ENCODE results near the gene TRIM67.

The TRIM67 gene

GRCh38 chr1:231219422-231220401 is 57.9 kb downstream of the TRIM67 start:
- Histone ChIP-seq H2AFZ (ENCODE audit: low read depth, low read length) (no peak overlapping the region), H3K4me1 (ENCODE audit: insufficient read depth, low read length) (peaks cover 11% of the 10 kb centered on the region)

GRCh38 chr1:231220801-231221200 is 58.9 kb downstream of the TRIM67 start:
- no peaks in the 10 kb centered on the region for H3K27me3 ChIP-seq (ENCODE audit: insufficient read depth, low read length)
- H3K4me3 ChIP-seq (ENCODE audit: low read length): no peak overlapping the region
- no peak overlapping the region for H2AFZ ChIP-seq (ENCODE audit: low read depth, low read length)
- peaks cover 6% of the 10 kb centered on the region for H3K4me1 ChIP-seq (ENCODE audit: insufficient read depth, low read length)
- peaks cover 27% of the 10 kb centered on the region for H3K36me3 ChIP-seq (ENCODE audit: insufficient read depth, low read length)
- no peaks in the 10 kb centered on the region for H3K9me3 ChIP-seq (ENCODE audit: low read length)

More at GRCh38 chr1:231219422-231220401, 57.9 kb downstream of the TRIM67 start:
- H3K36me3 ChIP-seq (ENCODE audit: insufficient read depth, low read length): peaks cover 16% of the 10 kb centered on the region
- no peaks in the 10 kb centered on the region for H3K27me3 ChIP-seq (ENCODE audit: insufficient read depth, low read length)
- no peaks in the 10 kb centered on the region for H3K9me3 ChIP-seq (ENCODE audit: low read length)
- no peak overlapping the region for H3K4me3 ChIP-seq (ENCODE audit: low read length)

GRCh38 chr1:231226156-231226555 is 64.3 kb downstream of the TRIM67 start:
- no peaks in the 10 kb centered on the region for H3K4me1 ChIP-seq (ENCODE audit: insufficient read depth, low read length)
- no peaks in the 10 kb centered on the region for H3K9me3 ChIP-seq (ENCODE audit: low read length)
- H2AFZ ChIP-seq (ENCODE audit: low read depth, low read length): no peak overlapping the region
- H3K4me3 ChIP-seq (ENCODE audit: low read length): no peak overlapping the region
- no peaks in the 10 kb centered on the region for H3K27me3 ChIP-seq (ENCODE audit: insufficient read depth, low read length)
- H3K36me3 ChIP-seq (ENCODE audit: insufficient read depth, low read length): peaks cover 61% of the 10 kb centered on the region

GRCh38 chr1:231231511-231231910 is 69.7 kb downstream of the TRIM67 start:
- H3K9me3 ChIP-seq (ENCODE audit: low read length): no peaks in the 10 kb centered on the region
- H3K4me1 ChIP-seq (ENCODE audit: insufficient read depth, low read length): no peaks in the 10 kb centered on the region

GRCh38 chr1:231232870-231233734 is 71.2 kb downstream of the TRIM67 start:
- no peaks in the 10 kb centered on the region for H3K9me3 ChIP-seq (ENCODE audit: low read length)
- H3K27me3 ChIP-seq (ENCODE audit: insufficient read depth, low read length): no peaks in the 10 kb centered on the region
- H3K36me3 ChIP-seq (ENCODE audit: insufficient read depth, low read length): peaks cover 26% of the 10 kb centered on the region
- no peak overlapping the region for H2AFZ ChIP-seq (ENCODE audit: low read depth, low read length)
- no peaks in the 10 kb centered on the region for H3K4me1 ChIP-seq (ENCODE audit: insufficient read depth, low read length)
- H3K4me3 ChIP-seq (ENCODE audit: low read length): no peak overlapping the region

More at GRCh38 chr1:231231511-231231910, 69.7 kb downstream of the TRIM67 start:
- H2AFZ ChIP-seq (ENCODE audit: low read depth, low read length): no peak overlapping the region
- no peaks in the 10 kb centered on the region for H3K27me3 ChIP-seq (ENCODE audit: insufficient read depth, low read length)
- H3K4me3 ChIP-seq (ENCODE audit: low read length): no peak overlapping the region
- peaks cover 27% of the 10 kb centered on the region for H3K36me3 ChIP-seq (ENCODE audit: insufficient read depth, low read length)

- Histone ChIP-seq H3K4me3 (ENCODE audit: low read length) (no peak overlapping the region), H3K9me3 (ENCODE audit: low read length) (no peaks in the 10 kb centered on the region), H3K4me1 (ENCODE audit: insufficient read depth, low read length) (no peaks in the 10 kb centered on the region)
Measured at GRCh38 chr1:231233735-231234417, 72.0 kb downstream of the TRIM67 start.

GRCh38 chr1:231234506-231234905 is 72.6 kb downstream of the TRIM67 start:
- Histone ChIP-seq H3K27me3 (ENCODE audit: insufficient read depth, low read length) (no peaks in the 10 kb centered on the region), H3K4me1 (ENCODE audit: insufficient read depth, low read length) (no peaks in the 10 kb centered on the region), H3K36me3 (ENCODE audit: insufficient read depth, low read length) (peaks cover 30% of the 10 kb centered on the region), H3K4me3 (ENCODE audit: low read length) (no peak overlapping the region), H3K9me3 (ENCODE audit: low read length) (no peaks in the 10 kb centered on the region), H2AFZ (ENCODE audit: low read depth, low read length) (no peak overlapping the region)

More at GRCh38 chr1:231233735-231234417, 72.0 kb downstream of the TRIM67 start:
- Histone ChIP-seq H2AFZ (ENCODE audit: low read depth, low read length) (no peak overlapping the region), H3K27me3 (ENCODE audit: insufficient read depth, low read length) (no peaks in the 10 kb centered on the region), H3K36me3 (ENCODE audit: insufficient read depth, low read length) (peaks cover 29% of the 10 kb centered on the region)

GRCh38 chr1:231235526-231236207 is 73.8 kb downstream of the TRIM67 start:
- H3K4me3 ChIP-seq (ENCODE audit: low read length): no peak overlapping the region

GRCh38 chr1:231236208-231236591 is 74.3 kb downstream of the TRIM67 start:
- Histone ChIP-seq H3K4me1 (ENCODE audit: insufficient read depth, low read length) (peaks cover 8% of the 10 kb centered on the region), H3K9me3 (ENCODE audit: low read length) (no peaks in the 10 kb centered on the region), H2AFZ (ENCODE audit: low read depth, low read length) (no peak overlapping the region), H3K4me3 (ENCODE audit: low read length) (no peak overlapping the region), H3K27me3 (ENCODE audit: insufficient read depth, low read length) (no peaks in the 10 kb centered on the region), H3K36me3 (ENCODE audit: insufficient read depth, low read length) (peaks cover 24% of the 10 kb centered on the region)

More at GRCh38 chr1:231235526-231236207, 73.8 kb downstream of the TRIM67 start:
- Histone ChIP-seq H3K36me3 (ENCODE audit: insufficient read depth, low read length) (peaks cover 27% of the 10 kb centered on the region), H3K9me3 (ENCODE audit: low read length) (no peaks in the 10 kb centered on the region), H2AFZ (ENCODE audit: low read depth, low read length) (no peak overlapping the region), H3K27me3 (ENCODE audit: insufficient read depth, low read length) (no peaks in the 10 kb centered on the region), H3K4me1 (ENCODE audit: insufficient read depth, low read length) (peaks cover 8% of the 10 kb centered on the region)

GRCh38 chr1:231236938-231237337 is 75.1 kb downstream of the TRIM67 start:
- no peaks in the 10 kb centered on the region for H3K9me3 ChIP-seq (ENCODE audit: low read length)
- H3K4me1 ChIP-seq (ENCODE audit: insufficient read depth, low read length): peaks cover 9% of the 10 kb centered on the region
- H3K27me3 ChIP-seq (ENCODE audit: insufficient read depth, low read length): no peaks in the 10 kb centered on the region
- H2AFZ ChIP-seq (ENCODE audit: low read depth, low read length): no peak overlapping the region
- no peak overlapping the region for H3K4me3 ChIP-seq (ENCODE audit: low read length)
- peaks cover 24% of the 10 kb centered on the region for H3K36me3 ChIP-seq (ENCODE audit: insufficient read depth, low read length)

- H2AFZ ChIP-seq (ENCODE audit: low read depth, low read length): no peak overlapping the region
- no peaks in the 10 kb centered on the region for H3K27me3 ChIP-seq (ENCODE audit: insufficient read depth, low read length)
- H3K36me3 ChIP-seq (ENCODE audit: insufficient read depth, low read length): peaks cover 24% of the 10 kb centered on the region
- H3K4me3 ChIP-seq (ENCODE audit: low read length): no peak overlapping the region
- H3K9me3 ChIP-seq (ENCODE audit: low read length): no peaks in the 10 kb centered on the region
- peaks cover 20% of the 10 kb centered on the region for H3K4me1 ChIP-seq (ENCODE audit: insufficient read depth, low read length)
Measured at GRCh38 chr1:231238298-231238697, 76.4 kb downstream of the TRIM67 start.

GRCh38 chr1:231240531-231240882 is 78.6 kb downstream of the TRIM67 start:
- H3K27me3 ChIP-seq (ENCODE audit: insufficient read depth, low read length): no peaks in the 10 kb centered on the region
- H3K4me1 ChIP-seq (ENCODE audit: insufficient read depth, low read length): peaks cover 20% of the 10 kb centered on the region
- peak overlapping the region; percentile 94 for H3K4me3 ChIP-seq (ENCODE audit: low read length)

More at GRCh38 chr1:231240531-231240882, 78.6 kb downstream of the TRIM67 start:
- Histone ChIP-seq H2AFZ (ENCODE audit: low read depth, low read length) (peak overlapping the region; percentile 82), H3K9me3 (ENCODE audit: low read length) (no peaks in the 10 kb centered on the region), H3K36me3 (ENCODE audit: insufficient read depth, low read length) (peaks cover 27% of the 10 kb centered on the region)
